Activated gamma-delta T cell treated with Interleukin-2 at 50 U/mL for 16 hours (primary cell): Measurements from ENCODE around the gene MFN2.
"Not testable (repeated sequence)": the region's sequence is repeated elsewhere in the genome, so short reads cannot be mapped to it uniquely, and the experiment has no call there.

ENCODE experiments used
- DNase-seq: peaks from one replicate; pipeline ENCODE4 v3.0.0-alpha.2; 2020

Gene MFN2

GRCh38 chr1:12001249-12001917, 21.1 kb downstream of the MFN2 start:
- no peak for DNase-seq

- DNase-seq, result no peak
These were observed 21.8 kb downstream of the MFN2 start for GRCh38 chr1:12001996-12002493.

- DNase-seq, result no peak
These were observed 23.5 kb downstream of the MFN2 start for GRCh38 chr1:12003762-12004161.

- DNase-seq, result no peak
These were observed 25.4 kb downstream of the MFN2 start for GRCh38 chr1:12005488-12006166.

DNA sequence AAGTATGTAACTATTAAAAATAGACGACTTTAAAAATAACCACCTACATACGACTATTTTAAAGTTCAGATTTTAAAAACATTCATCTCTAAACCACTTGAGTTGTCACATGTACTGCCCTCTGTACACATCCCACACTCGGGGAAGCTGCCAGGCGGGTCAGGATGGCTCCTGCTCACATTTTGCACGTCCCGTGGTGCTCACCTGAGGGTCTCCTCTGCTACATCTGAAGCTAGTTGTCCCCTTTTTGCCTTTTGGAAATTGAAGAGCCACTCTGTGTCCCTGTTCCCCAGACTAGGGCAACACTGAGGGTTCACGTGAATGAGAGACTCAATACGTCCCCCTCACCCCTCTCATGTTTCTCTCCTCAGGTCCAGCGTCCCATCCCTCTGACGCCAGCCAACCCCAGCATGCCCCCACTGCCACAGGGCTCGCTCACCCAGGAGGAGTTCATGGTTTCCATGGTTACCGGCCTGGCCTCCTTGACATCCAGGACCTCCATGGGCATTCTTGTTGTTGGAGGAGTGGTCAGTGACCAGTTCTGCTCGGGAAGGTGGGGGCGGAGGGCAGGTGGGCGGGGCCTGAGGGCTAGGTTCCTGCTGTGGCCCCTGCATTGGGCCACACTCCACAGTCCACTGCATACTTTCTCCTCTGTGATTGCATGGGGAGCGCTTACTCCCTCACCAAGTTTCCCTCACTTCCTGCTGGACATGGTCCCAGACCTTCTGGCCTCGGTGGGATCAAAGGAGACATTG, 26.1 kb downstream of the MFN2 start:
- no peak for DNase-seq

GRCh38 chr1:12007204-12007603, 27.0 kb downstream of the MFN2 start:
- no peak for DNase-seq

DNA sequence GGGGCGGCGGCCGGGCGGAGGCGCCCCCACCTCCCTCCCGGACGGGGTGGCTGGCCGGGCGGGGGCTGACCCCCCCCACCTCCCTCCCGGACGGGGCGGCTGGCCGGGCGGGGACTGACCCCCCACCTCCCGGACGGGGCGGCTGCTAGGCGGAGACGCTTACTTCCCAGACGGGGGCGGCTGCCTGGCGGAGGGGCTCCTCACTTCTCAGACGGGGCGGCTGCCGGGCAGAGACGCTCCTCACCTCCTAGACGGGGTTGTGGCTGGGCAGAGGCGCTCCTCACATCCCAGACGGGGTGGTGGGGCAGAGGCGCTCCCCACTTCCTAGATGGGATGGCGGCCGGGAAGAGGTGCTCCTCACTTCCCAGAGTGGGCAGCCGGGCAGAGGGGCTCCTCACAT, 28.1 kb downstream of the MFN2 start:
- not testable (repeated sequence) for DNase-seq

- DNase-seq, result no peak
These were observed 29.2 kb downstream of the MFN2 start for GRCh38 chr1:12009318-12009947.

DNA sequence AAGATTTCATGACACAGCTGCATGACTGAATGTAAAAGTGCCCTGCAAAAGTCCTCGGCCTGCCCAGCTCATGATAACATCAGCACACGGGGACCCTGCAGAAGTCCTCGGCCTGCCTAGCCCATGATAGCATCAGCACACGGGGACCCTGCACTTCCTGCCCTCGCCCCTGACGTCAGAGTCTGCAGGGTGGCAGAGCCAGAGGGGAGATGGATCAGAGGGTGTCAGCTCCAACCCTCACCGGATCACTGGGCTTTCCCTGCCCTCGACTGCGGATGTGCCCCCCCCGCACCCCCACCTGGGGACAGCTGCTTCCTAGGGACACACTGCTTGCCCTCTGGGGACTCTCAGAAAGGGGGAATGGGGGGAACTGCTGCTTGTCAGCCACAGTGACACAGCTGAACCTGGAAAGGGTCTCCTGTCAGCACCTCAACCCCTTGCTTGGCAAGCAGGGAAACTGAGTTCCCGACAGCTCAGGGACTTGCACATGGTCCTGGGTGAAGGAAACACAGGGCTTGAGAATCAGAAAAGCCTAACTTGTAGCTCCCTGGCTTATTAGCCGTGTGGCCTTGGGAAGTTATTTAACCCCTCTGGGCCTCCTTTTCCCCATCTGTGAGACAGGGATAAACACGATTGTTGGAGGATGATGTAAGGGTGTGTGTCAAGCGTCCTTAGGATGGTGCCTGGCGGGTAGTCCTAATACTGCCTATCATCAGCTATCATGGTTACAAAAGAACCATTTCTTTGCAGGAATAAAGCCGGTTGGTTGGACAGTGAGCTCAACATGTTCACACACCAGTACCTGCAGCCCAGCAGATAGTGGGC, 30.7 kb downstream of the MFN2 start:
- no peak for DNase-seq

- DNase-seq, result no peak
These were observed 31.8 kb downstream of the MFN2 start for GRCh38 chr1:12011998-12012397.

GRCh38 chr1:12012560-12013316, 32.5 kb downstream of the MFN2 start:
- no peak for DNase-seq

GRCh38 chr1:12014141-12014991, 34.1 kb downstream of the MFN2 start:
- no peak for DNase-seq

DNA sequence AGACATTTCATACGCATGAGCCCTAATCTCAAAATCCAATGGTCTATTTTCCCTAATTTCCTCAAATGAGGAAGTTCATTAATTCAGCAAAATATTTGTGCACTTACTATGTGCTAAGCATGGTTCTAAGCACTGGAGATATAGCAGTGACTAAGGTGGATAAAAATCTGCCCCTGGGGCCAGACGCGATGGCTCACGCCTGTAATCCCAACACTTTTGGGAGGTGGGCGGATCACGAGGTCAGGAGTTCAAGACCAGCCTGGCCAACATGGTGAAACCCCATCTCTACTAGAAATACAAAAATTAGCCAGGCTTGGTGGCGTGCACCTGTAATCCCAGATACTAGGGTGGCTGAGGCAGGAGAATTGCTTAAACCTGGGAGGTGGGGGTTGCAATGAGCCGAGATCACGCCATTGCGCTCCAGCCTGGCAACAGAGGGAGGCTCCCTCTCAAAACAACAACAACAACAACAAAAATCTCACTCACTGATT, 34.8 kb downstream of the MFN2 start:
- DNase-seq, result no peak

DNA sequence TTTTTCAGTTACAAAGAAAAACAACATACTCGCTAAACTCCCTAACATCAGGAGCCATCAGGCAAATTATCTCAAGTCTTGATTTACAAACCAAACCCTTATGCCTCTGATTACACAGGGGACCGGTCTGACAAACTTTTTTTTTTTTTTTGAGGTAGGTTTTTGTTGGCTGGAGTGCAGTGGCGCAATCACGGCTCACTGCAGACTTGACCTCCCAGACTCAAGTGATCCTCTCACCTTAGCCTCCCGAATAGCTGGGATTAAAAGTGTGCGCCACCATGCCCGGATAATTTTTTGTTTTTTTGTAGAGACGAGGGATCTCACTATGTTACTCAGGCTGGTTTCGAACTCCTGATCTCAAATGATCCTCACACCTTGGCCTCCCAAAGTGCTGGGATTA, 35.3 kb downstream of the MFN2 start:
- DNase-seq, result no peak

- no peak for DNase-seq
These were observed 35.9 kb downstream of the MFN2 start for GRCh38 chr1:12016182-12016581.

DNA sequence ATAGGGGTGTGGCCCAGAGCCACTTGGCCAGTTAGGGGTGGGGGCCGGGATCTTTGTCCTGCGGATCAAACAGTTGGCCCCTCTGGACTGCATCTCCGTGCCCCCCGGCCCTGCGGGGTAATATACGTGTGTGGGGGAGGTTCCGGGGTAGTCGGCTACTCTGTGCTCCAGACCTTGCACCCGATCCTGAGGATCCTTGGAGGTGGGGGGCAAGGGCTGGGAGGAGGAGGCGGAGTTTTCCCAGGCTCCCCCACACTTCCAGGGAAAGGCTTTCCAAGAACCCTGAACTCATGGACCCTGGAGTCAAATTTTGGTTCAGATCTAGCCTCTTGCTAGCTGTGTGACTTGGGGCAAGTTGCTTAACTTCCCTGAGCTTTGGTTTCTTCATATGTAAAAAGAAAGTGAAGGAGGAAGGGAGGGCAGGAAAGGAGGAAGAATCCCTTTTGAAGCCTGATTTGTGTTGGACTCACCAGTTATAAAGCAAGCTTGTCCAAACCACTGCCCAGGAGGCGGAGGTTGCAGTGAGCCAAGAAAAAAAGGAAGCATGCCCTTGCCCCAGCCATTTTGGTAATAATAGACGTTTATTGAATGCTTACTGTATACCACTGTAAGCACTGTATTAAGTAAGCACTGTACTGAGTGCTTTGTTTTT, 39.7 kb downstream of the MFN2 start:
- DNase-seq, result no peak

GRCh38 chr1:12021616-12022015, 41.4 kb downstream of the MFN2 start:
- DNase-seq, result no peak

DNA sequence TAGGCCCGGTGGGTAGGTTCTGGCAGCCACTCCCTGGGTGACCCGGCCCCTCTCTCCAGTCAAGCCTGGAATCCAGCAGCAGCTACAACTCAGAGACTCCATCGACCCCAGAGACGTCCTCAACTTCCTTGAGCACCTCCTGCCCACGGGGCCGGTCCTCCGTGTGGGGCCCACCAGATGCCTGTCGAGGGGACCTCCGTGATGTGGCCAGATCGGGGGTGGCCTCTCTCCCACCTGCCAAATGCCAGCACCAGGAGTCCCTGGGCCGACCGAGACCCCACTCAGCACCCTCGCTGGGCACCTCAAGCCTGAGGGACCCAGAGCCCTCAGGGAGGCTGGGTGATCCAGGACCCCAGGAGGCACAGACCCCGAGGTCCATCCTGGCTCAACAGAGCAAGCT, 41.8 kb downstream of the MFN2 start:
- DNase-seq, result no peak

GRCh38 chr1:12026586-12026985, 46.3 kb downstream of the MFN2 start:
- no peak for DNase-seq

- DNase-seq, result no peak
These were observed 48.0 kb downstream of the MFN2 start for GRCh38 chr1:12028248-12028647.
